Measurements from ENCODE around the gene SOX6.

DNA sequence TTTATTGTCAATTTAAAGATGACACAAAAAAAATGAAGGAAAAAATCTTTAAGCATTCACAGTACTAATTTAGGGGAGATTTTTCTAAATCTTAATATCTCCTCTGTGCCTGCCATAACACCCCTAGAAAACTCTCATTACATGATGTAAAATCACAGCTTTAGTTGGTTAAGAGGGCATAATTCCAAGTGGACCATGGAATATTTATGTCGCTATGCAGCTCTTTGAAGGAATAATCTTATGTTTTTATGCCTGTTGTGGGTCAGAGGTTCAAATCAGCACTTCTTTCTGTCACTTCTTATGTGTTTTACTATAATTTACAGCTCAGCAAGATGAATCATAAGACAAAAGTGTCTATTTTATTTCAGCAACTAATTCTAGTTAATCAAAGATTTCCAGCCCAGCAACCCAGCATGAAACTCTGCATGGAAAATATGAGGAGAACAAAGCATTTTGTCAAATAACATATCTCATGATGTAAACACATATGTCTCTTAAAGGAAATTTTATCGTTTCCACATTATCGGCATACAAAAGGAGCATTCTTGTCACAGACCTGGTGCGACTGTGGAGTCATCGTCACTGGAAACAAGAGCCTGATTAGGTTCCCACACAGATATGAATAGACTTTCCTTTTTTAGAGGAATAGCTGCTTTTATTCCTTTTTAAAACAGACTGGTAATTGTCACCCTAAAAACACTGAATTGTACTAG, 274.8 kb downstream of the SOX6 start:
- TF ChIP-seq CTCF (IDR thresholded peaks at IDR 0.05) (no peak), EZH2 (IDR thresholded peaks at IDR 0.05) (no peak)
